ENCODE results near the gene MANSC1. TPM values are rescaled to one million over a fixed set of nuclear protein-coding genes. Genes with fewer than 3 reads are reported as not detected.

MANSC1 gene
- total and polyA plus RNA-seq, 2 of the 13 experiments (the other 11 are each of a cell fraction or from before 2014, with no cell fraction given), result 1.9 to 4.2 TPM

DNA sequence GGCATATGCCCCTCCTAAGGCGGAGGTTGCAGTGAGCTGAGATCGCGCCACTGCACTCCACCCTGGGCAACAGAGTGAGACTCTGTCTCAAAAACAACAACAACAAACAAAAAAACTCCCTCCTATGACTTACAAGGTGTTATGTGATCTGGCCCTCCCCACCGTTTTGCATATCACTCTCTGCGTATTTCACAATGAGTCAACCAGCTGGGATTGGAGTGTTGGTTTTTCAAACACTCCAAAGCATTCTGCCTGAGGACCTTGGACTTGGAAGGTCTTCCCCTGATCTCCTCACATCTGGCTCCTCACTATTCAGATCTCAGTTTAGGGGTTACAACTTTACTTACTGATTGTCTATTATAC is 14.0 kb downstream of the MANSC1 start (continued):
- TF ChIP-seq ZNF768 (CRISPR knock-in tag; IDR thresholded peaks at IDR 0.05) (no peak), ZNF589 (CRISPR knock-in tag; conservative IDR thresholded peaks at IDR 0.05) (no peak), ZNF614 (CRISPR knock-in tag; IDR thresholded peaks at IDR 0.05; ENCODE audit: borderline replicate concordance) (no peak), ZBTB42 (CRISPR knock-in tag; IDR thresholded peaks at IDR 0.05) (no peak), ZNF17 (CRISPR knock-in tag; IDR thresholded peaks at IDR 0.05) (no peak), CBX5 (CRISPR knock-in tag; IDR thresholded peaks at IDR 0.05; ENCODE audit: borderline replicate concordance) (no peak), KDM5B (CRISPR knock-in tag; IDR thresholded peaks at IDR 0.05; ENCODE audit: borderline replicate concordance) (no peak), SOX13 (IDR thresholded peaks at IDR 0.05) (no peak), SOX13 (CRISPR knock-in tag; conservative IDR thresholded peaks at IDR 0.05 in 1 of 2, IDR thresholded peaks at IDR 0.05 in 1 of 2) (peak in 1 of 2 experiments; percentile 53; a peak in 1 of 4 replicates), ZNF225 (CRISPR knock-in tag; IDR thresholded peaks at IDR 0.05) (no peak), ZFP36L2 (CRISPR knock-in tag; IDR thresholded peaks at IDR 0.05) (no peak), IRF2 (CRISPR knock-in tag; IDR thresholded peaks at IDR 0.05) (no peak), ZNF33B (CRISPR knock-in tag; IDR thresholded peaks at IDR 0.05) (no peak), FOXJ3 (CRISPR knock-in tag; IDR thresholded peaks at IDR 0.05; ENCODE audit: borderline replicate concordance) (no peak), MED1 (CRISPR knock-in tag; IDR thresholded peaks at IDR 0.05) (peak; percentile 22; the same call in 1 of the 2 replicates), EP300 (IDR thresholded peaks at IDR 0.05; ENCODE audit: low read depth in 2 of 2, low read length in 2 of 2) (peak in 1 of 2 experiments; percentile 38; a peak in 1 of 4 replicates), EP300 (CRISPR knock-in tag; IDR thresholded peaks at IDR 0.05; ENCODE audit: borderline replicate concordance) (no peak), ZNF30 (CRISPR knock-in tag; IDR thresholded peaks at IDR 0.05) (no peak), ZNF446 (CRISPR knock-in tag; IDR thresholded peaks at IDR 0.05) (no peak), ZNF335 (CRISPR knock-in tag; IDR thresholded peaks at IDR 0.05) (no peak), NFIB (CRISPR knock-in tag; IDR thresholded peaks at IDR 0.05; ENCODE audit: borderline replicate concordance) (no peak), POGZ (CRISPR knock-in tag; IDR thresholded peaks at IDR 0.05) (no peak), ZNF180 (CRISPR knock-in tag; IDR thresholded peaks at IDR 0.05; ENCODE audit: borderline replicate concordance, low read depth) (no peak), ZNF775 (CRISPR knock-in tag; IDR thresholded peaks at IDR 0.05; ENCODE audit: borderline replicate concordance) (no peak)
- TF ChIP-seq, protein P1, sequence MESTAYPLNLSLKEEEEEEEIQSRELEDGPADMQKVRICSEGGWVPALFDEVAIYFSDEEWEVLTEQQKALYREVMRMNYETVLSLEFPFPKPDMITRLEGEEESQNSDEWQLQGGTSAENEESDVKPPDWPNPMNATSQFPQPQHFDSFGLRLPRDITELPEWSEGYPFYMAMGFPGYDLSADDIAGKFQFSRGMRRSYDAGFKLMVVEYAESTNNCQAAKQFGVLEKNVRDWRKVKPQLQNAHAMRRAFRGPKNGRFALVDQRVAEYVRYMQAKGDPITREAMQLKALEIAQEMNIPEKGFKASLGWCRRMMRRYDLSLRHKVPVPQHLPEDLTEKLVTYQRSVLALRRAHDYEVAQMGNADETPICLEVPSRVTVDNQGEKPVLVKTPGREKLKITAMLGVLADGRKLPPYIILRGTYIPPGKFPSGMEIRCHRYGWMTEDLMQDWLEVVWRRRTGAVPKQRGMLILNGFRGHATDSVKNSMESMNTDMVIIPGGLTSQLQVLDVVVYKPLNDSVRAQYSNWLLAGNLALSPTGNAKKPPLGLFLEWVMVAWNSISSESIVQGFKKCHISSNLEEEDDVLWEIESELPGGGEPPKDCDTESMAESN (CRISPR knock-in tag; conservative IDR thresholded peaks at IDR 0.05), result no peak
- TF ChIP-seq, protein P2, sequence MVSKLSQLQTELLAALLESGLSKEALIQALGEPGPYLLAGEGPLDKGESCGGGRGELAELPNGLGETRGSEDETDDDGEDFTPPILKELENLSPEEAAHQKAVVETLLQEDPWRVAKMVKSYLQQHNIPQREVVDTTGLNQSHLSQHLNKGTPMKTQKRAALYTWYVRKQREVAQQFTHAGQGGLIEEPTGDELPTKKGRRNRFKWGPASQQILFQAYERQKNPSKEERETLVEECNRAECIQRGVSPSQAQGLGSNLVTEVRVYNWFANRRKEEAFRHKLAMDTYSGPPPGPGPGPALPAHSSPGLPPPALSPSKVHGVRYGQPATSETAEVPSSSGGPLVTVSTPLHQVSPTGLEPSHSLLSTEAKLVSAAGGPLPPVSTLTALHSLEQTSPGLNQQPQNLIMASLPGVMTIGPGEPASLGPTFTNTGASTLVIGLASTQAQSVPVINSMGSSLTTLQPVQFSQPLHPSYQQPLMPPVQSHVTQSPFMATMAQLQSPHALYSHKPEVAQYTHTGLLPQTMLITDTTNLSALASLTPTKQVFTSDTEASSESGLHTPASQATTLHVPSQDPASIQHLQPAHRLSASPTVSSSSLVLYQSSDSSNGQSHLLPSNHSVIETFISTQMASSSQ (IDR thresholded peaks at IDR 0.05; ENCODE audit: low read depth), result no peak
- TF ChIP-seq, protein P2 (CRISPR knock-in tag; IDR thresholded peaks at IDR 0.05; ENCODE audit: borderline replicate concordance), result no peak
- TF ChIP-seq, protein P3, sequence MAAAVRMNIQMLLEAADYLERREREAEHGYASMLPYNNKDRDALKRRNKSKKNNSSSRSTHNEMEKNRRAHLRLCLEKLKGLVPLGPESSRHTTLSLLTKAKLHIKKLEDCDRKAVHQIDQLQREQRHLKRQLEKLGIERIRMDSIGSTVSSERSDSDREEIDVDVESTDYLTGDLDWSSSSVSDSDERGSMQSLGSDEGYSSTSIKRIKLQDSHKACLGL (CRISPR knock-in tag; IDR thresholded peaks at IDR 0.05), result no peak

Data from HepG2 (cell line).